ENCODE data around the gene PDE7B. TPM values are rescaled to one million over a fixed set of nuclear protein-coding genes. Genes with fewer than 3 reads are reported as not detected.

PDE7B gene
- total and polyA plus RNA-seq, 4 donors: 0.75 to 5.2 (median 1.3) TPM

GRCh38 chr6:136184738-136185137 is 333.2 kb downstream of the PDE7B start:
- no peak for TF ChIP-seq JUND (IDR thresholded peaks at IDR 0.05)
- no peak for TF ChIP-seq RXRA (IDR thresholded peaks at IDR 0.05)
- TF ChIP-seq MAX (IDR thresholded peaks at IDR 0.05): no peak
- TF ChIP-seq GABPA (IDR thresholded peaks at IDR 0.05 in 1 of 2, conservative IDR thresholded peaks at IDR 0.05 in 1 of 2): no peak
- no peak for TF ChIP-seq EGR1 (IDR thresholded peaks at IDR 0.05; ENCODE audit: low read depth in 2 of 2)
- no peak for TF ChIP-seq FOXA1 (IDR thresholded peaks at IDR 0.05)
- TF ChIP-seq NR2F2 (IDR thresholded peaks at IDR 0.05): no peak
- TF ChIP-seq ATF3 (IDR thresholded peaks at IDR 0.05): no peak
- WGBS: 91% methylated on average over 1 of the region's 1 CpG
- Histone ChIP-seq H3K4me3 (ENCODE audit: low read depth in 1 of 3, low read length in 3 of 3) (no peak overlapping the region), H3K27ac (ENCODE audit: low read depth in 1 of 2, low read length in 2 of 2) (no peak overlapping the region), H3K27me3 (ENCODE audit: control insufficient read depth in 4 of 4, insufficient read depth in 4 of 4, low read length in 3 of 4) (no peaks in the 10 kb centered on the region), H3K9me3 (ENCODE audit: control insufficient read depth in 4 of 4, low read length in 3 of 4) (no peaks in the 10 kb centered on the region), H3K9ac (ENCODE audit: low read depth in 1 of 2, low read length in 2 of 2) (no peak overlapping the region), H3K36me3 (ENCODE audit: control insufficient read depth in 4 of 4, insufficient read depth in 3 of 4, low read depth in 1 of 4, low read length in 3 of 4) (peaks cover 0 to 7% (median 1%) of the 10 kb centered on the region in 4 donors), H3K4me1 (ENCODE audit: control insufficient read depth in 4 of 4, insufficient read depth in 4 of 4, low read length in 3 of 4) (peaks cover 0 to 7% (median 5%) of the 10 kb centered on the region in 4 donors)
- no peak for DNase-seq (ENCODE audit: low spot score)

- Histone ChIP-seq H3K27me3 (ENCODE audit: control insufficient read depth in 4 of 4, insufficient read depth in 4 of 4, low read length in 3 of 4) (no peaks in the 10 kb centered on the region), H3K4me1 (ENCODE audit: control insufficient read depth in 4 of 4, insufficient read depth in 4 of 4, low read length in 3 of 4) (peaks cover 0 to under 1% (median 0%) of the 10 kb centered on the region in 4 donors), H3K9me3 (ENCODE audit: control insufficient read depth in 4 of 4, low read length in 3 of 4) (no peaks in the 10 kb centered on the region), H3K9ac (ENCODE audit: low read depth in 1 of 2, low read length in 2 of 2) (no peak overlapping the region), H3K4me3 (ENCODE audit: low read depth in 1 of 3, low read length in 3 of 3) (no peak overlapping the region), H3K27ac (ENCODE audit: low read depth in 1 of 2, low read length in 2 of 2) (no peak overlapping the region), H3K36me3 (ENCODE audit: control insufficient read depth in 4 of 4, insufficient read depth in 3 of 4, low read depth in 1 of 4, low read length in 3 of 4) (peaks cover 0 to 7% (median 1%) of the 10 kb centered on the region in 4 donors)
- no peak for DNase-seq (ENCODE audit: low spot score)
- TF ChIP-seq YY1 (IDR thresholded peaks at IDR 0.05) (no peak), RAD21 (IDR thresholded peaks at IDR 0.05) (no peak), MAX (IDR thresholded peaks at IDR 0.05) (no peak), TAF1 (conservative IDR thresholded peaks at IDR 0.05) (no peak), HNF4A (conservative IDR thresholded peaks at IDR 0.05) (no peak), REST (IDR thresholded peaks at IDR 0.05) (no peak)
- 93% methylated on average over 1 of the region's 1 CpG for WGBS
Observed at GRCh38 chr6:136186363-136186762, 334.9 kb downstream of the PDE7B start.

- Histone ChIP-seq H3K9me3 (ENCODE audit: control insufficient read depth in 4 of 4, low read length in 3 of 4) (no peaks in the 10 kb centered on the region), H3K4me3 (ENCODE audit: low read depth in 1 of 3, low read length in 3 of 3) (no peak overlapping the region), H3K36me3 (ENCODE audit: control insufficient read depth in 4 of 4, insufficient read depth in 3 of 4, low read depth in 1 of 4, low read length in 3 of 4) (peaks cover 0 to 7% (median 1%) of the 10 kb centered on the region in 4 donors), H3K27ac (ENCODE audit: low read depth in 1 of 2, low read length in 2 of 2) (no peak overlapping the region), H3K4me1 (ENCODE audit: control insufficient read depth in 4 of 4, insufficient read depth in 4 of 4, low read length in 3 of 4) (no peaks in the 10 kb centered on the region), H3K9ac (ENCODE audit: low read depth in 1 of 2, low read length in 2 of 2) (no peak overlapping the region), H3K27me3 (ENCODE audit: control insufficient read depth in 4 of 4, insufficient read depth in 4 of 4, low read length in 3 of 4) (no peaks in the 10 kb centered on the region)
- no peak for DNase-seq (ENCODE audit: low spot score)
- 84% methylated on average over 2 of the region's 2 CpGs for WGBS
- TF ChIP-seq HNF4G (IDR thresholded peaks at IDR 0.05) (no peak), FOXA2 (IDR thresholded peaks at IDR 0.05) (no peak), SP1 (IDR thresholded peaks at IDR 0.05) (no peak), RXRA (IDR thresholded peaks at IDR 0.05) (no peak), ZBTB33 (IDR thresholded peaks at IDR 0.05) (no peak), JUND (IDR thresholded peaks at IDR 0.05) (no peak), TAF1 (conservative IDR thresholded peaks at IDR 0.05) (no peak), CTCF (IDR thresholded peaks at IDR 0.05; ENCODE audit: low read depth, low read length, missing input control) (no peak), MAX (IDR thresholded peaks at IDR 0.05) (no peak)
Observed at GRCh38 chr6:136188486-136188885, 337.0 kb downstream of the PDE7B start.
